NCI-H2107 treated with DMSO at 0.1 percent for 48 hours (cell line): ENCODE results near the gene RCSD1.

ENCODE experiments used
- DNase-seq: peaks from one replicate; lab custom pipeline; 2025; ENCODE audit not compliant: unreplicated experiment; lab: John Stamatoyannopoulos, UW

Gene RCSD1

DNA sequence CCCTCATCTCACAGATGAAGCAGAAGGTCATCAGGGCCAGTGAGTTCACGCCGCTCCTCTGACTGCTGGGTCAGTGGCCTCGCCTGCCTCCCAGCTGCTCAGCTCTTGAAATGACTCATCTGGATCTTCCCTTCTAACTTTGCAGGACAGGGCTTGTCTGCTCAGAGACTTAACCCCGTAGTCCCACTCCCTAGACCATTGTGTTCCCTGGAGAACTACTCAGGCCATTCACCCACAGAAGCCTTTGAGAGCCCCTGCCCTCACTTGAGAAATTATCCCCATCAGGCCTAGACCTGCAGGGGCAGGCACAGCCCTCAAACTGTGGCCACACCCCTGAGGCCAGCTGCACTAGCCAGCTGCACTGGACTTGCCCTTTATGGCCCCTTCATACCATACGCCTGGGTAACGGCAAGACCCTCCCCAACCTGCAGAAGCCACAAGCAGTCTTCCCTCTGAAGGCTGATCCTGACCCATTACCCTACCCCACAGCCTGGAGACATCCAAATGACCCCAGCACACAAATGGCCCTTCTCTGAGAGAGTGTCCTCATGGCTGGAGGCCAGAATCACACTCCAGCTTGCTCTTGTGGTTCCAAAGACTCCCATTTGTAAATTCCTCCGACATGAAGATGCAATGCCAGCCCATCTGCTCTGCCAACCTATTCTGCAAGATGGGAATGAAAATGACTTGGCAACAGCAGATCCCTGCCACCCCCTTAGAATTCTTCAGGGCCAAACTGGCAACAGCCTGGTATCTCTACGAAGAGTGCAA is 33.2 kb downstream of the RCSD1 start:
- no peak for DNase-seq

DNA sequence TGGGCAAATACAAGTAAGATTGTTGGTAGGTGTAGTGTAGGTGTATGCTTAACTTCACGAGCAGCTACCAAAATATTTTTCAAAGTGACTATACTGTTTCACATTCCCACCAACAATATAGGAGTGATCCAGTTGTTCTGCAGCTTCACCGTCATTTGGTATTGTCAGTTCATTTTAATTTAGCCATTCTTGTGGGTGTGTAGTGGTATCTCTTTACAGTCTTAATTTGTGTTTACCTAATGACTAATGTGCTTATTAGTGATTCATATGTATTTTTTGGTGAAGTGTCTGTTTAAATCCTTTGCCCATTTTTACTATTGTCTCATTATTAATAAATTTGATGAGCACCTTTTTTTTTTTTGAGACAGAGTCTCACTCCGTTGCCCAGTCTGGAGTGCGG is 35.4 kb downstream of the RCSD1 start:
- DNase-seq, result no peak

DNA sequence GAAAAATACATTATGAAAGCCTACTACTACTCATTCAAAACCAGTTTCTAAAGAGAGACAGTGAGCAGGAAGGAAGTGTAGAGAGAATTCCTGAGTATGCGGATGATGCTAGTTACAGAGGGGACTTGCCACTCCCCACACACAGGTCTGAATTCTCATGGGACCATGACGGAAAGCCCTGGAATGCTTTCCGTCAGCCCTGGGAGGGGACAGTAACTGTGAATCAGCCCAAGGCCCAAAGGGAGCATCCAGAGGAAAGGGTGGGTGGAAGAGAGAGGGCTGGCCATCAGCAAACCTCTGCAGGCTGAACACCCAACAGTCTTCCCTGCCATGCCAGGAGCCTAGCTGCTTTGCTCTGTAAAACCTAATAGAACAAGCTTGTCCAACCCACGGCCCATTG is 36.4 kb downstream of the RCSD1 start:
- DNase-seq, result no peak

DNA sequence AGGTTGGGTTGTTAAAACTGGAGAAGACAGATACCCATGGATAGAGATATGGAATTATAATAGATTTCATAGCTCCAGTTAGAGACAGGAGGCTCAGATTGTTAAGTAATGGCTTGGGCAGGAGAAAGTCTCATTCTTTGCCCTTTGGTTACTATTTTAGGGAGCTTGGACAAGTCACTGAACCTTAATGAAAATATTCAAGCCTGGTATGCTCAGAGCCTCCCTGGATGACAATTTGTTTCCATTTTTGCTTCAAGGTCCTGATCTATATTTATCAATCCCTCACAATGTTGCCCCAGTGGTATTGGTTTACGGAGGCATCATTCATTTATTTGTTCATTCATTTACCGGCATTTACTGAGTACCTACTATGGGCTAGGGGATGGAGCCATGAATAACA is 37.5 kb downstream of the RCSD1 start:
- DNase-seq, result no peak

DNA sequence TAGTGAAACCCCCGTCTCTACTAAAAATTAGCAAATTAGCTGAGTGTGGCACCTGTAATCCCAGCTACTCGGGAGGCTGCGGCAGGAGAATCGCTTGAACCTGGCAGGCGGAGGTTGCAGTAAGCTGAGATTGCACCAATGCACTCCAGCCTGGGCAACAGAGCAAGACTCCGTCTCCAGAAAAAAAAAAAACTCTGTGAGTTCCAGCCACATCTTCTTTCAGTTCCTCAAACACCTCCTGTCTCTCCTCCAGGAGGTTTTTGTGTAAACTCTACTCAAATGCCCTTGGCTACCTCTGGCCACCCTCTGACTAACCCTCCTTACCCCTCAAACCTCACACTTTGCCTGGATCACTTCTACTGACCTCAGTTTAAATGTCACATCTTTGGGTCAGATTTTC is 38.1 kb downstream of the RCSD1 start:
- no peak for DNase-seq

DNA sequence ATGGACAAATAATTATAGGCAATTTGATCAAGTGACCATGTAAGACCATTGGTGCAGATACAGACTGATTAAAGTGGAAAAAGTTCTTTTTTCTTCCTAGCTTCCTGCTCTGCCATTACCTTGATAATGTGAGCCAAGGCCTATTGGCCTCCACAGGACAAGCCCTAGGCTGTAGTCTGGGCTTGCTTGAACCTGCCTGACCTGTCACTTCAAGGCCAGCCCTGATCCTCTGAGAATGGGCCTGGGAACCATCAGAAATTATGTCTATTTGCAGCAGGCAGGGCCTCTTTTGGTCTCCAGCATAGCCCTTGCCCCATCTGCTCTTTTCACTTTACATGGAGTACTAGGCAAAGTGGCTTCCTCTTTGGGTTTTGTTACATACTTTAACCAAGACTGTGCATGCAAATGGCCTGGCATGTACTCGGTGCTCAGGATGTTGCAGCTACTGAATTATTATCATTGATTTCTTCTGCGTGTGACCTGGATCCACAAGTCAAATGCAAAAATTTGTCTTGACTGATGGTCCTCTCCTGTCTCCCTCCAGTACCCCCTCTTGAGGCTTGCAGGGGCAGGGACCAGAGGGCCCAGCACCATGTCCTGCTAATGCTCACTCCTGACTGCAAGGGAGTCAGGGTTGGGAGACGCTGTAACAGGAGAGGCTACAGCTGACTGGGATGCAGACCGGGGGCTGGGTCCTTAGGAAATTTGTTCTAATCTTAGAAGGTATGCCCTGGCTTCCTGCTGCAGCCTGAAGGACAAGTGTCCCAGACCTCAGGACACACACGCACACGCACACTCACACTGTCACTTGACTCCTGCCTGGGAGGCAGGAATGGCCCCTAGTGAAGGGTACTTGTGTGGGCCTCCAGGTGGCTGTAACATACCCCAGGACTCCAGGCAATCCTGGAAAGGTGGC is 39.4 kb downstream of the RCSD1 start:
- peak; percentile 30 for DNase-seq

DNA sequence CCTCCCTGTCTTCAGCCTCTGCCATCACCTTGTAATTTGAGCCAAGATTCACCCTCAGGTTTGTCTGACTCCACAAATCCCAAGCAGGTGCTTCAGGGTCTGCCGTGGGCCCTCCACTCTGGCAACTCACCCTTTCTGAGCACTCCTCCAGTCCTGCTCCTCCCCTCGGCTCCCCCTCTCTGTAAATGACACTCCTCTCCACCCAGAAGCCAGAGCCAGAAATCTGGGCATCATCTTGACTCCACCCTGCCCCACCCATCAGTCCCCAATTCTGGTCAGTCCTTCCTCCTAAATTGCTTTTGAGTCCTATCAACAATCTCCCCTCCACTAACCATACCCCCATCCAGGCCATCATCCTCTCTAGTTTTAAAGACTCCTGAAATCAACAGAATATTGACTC is 40.5 kb downstream of the RCSD1 start:
- DNase-seq, result no peak

DNA sequence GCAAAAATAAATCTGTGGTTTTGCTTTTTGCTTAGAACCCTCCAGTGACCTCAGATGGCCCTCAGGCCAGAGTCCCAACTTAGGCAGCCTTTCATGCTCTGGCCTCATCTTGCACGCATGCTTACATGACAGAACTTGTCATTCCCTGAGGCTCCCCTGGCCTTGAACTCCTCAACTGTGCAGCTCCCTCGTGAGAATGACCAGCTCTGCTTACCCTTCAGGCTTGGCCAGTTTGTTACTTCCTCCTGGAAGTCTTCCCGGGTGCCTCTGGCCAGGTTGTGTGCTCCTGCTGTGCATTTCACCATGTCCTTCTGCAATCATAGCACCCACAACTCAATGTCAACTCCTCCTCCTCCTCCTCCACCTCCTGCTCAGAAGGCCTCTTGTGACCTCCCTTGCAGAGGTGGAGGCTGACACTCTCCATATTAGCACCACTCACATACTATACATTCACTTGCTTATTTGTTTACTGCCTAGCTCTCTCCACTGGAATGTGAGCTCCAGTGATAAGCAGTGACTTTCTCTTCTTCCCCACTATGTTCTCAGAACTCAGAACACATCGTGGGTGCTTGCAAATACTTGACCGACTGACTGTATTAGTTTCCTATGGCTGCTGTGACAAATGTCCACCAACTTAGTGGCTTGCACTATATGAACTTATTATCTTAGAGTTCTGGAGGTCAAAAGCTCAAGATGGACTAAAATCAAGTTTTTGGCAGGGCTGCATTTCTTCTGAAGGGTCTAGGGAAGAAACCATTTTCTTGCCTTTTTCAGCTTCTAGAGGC is 41.9 kb downstream of the RCSD1 start:
- DNase-seq, result no peak

DNA sequence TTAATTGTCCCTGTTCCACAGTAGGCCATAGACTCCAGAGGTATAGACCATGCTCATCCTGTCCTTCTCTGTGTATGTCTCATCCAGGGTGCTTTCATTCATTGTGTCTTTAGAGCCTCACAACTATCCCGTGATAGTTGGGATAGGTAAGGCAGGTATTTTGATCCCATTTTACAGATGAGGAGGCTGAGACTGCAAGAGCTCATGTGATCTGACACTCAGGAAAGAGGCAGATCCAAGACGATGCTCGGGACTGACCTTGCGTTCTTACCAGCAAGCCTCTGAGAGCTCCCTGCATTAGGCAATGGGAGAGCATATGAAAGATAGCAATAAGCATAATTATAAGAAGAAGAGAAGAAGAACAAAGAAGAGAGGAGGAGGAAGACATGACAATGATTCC is 42.8 kb downstream of the RCSD1 start:
- no peak for DNase-seq

DNA sequence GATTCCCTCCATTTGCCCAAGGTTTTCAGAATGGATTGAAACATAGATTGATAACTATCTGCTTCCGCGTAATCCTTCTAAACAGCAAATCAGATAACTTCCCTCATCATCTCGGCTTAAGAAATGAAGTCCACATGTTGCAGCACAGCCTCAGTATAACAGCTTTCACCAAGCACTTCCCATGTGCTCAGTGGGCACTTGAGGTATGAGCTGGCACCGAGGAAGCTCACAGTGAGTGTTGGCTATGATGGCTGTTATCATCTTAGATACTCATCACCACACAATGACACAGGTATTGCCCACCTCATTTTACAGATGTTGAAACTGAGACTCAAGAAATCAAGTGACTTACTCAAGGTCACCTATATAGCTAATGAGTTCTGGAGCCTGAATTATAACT is 43.2 kb downstream of the RCSD1 start:
- DNase-seq, result no peak

DNA sequence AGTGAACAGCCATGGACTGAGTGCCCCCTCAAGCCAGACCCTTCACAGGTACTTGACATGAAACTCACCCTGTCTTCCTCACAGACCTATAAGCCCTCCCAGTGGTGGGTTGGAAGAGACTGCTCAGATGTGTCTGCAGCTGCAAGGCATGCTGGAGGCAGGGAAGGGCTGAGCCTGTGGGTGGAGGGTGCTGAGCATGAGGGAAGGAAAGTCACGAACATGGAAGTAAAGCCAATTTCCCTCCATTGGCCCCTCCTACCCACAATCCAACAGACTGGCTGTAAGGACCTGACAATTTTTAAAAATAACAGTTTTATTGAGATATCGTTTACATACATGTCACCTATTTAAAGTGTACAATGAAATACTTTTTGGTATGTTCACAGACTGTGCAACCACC is 44.1 kb downstream of the RCSD1 start:
- no peak for DNase-seq

DNA sequence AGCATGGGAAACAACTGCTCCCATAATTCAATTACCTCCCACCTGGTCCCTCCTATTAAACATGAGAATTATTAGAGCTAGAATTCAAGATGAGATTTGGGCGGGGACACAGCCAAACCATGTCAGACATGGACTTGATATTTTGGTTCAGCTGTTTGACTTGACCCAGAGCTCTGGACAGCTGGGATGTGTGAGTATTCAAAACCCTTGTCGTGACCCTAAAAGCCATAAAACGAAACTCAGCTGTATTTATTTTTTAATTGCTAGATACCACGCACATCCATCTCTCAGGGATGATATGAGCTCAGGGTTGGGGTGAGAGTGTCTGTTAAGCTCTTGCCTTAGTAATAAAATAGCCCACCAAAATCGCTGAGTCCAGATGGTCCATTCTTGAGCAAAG is 45.4 kb downstream of the RCSD1 start:
- DNase-seq, result no peak

DNA sequence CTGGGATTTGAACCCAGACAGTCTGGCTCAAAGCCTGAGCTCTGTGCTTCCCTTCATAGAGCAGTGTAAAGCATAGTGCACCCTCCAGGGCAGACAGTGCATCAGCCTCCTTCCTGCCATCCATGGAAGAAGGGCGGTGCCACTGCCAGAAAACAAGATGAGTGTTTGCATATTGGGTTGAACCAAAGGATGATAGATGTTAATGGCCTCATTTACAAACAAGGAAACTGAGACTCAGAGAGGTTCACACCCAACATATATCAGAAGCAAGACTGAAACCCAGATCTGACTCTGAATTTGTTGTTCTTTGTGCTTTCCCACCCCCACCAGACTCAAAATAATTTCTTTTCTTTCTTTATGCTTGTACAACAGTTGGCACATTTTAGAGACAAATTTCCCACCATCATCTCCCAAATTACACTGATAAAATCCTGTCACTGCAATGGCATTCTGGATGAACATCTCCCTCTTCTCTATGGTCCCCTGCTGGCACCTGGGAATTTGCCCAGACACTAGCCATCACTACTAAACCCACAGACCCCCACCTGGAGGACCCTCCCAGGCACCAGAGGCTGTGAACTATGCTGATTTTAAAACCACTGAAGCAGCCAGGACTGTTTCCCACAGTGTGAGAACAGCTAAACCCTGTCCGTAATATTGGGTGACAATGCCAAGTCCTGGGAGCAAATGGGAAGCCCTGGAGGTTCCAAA is 46.3 kb downstream of the RCSD1 start:
- no peak for DNase-seq

DNA sequence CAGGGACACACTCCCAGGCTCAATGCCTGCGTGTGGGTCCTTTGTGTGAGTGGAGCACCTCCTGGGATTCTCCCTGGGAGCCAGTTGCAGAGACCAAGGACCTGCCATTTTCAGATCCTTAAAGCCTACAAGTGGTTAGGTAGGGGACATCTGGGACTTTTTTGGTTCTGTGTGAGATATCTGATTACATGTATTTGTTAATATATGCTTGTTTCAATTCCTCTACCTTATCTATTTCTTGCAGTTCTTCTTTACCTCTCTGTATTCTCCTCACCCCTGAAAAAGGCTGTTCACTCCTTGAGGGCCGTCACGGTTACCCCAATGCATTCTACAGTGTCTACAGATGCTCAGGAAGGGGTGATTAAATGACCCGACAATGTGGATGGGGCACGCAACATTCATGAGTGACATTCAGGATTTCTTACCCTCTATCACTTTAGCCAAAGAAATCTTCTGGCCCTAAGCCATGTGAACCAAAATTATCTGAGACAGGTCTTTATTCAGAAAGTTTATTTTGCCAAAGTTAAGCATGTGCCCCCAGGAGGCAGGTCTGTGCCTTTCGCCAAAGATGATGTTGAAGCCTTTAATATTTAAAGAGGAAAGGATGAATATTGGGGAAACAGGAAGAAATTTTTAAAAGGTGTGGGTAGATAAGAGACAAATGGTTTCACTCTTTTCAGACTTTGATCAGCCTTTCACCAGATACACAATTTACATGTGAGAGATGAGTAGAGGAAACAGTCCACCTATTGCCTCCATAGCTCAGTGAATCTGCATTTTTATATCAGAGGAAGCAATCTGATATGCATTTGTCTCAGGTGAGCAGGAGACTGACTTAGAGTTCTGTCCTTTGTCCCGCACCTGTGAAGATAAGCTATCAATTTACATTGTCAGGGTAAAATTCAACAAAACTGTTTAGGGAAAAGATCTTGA is 47.1 kb downstream of the RCSD1 start:
- DNase-seq, result no peak

DNA sequence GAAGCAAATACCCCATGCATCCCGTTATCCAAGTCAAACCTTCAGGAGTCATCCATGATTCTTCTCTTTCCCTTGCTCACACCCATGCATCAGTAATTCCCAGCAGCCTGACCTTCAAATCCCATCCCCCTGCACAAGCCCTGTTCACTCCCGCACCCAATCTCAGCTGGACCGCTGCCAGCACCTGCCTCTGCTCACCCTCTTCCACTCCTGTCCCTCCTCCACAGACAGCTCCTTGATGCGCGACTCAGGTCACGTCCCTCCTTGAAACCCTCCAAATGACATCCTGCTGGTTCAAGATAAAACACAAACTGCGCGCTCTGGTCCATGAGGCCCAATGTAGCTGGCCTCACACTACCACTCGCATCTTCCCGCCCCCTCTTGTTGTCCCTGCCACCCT is 48.4 kb downstream of the RCSD1 start:
- no peak for DNase-seq

DNA sequence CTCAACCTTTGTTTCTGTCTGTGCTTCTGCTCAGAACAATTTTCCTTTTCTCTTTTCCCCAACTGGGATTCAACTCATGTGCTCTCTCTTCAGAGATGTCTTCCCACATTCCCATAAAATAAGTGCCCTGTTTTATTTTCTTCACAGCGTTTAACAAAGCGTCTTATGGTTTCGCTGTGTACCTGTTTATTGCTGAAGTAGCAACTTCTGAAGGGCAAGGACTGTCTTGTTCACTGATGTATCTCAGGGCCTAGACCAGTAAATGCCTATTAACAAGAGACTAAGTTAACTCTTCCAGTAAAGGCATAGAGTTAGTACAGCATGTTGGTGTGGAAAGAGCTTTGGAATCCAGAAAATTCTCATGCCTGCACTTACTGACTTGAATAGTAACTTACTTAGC is 48.8 kb downstream of the RCSD1 start:
- no peak for DNase-seq

DNA sequence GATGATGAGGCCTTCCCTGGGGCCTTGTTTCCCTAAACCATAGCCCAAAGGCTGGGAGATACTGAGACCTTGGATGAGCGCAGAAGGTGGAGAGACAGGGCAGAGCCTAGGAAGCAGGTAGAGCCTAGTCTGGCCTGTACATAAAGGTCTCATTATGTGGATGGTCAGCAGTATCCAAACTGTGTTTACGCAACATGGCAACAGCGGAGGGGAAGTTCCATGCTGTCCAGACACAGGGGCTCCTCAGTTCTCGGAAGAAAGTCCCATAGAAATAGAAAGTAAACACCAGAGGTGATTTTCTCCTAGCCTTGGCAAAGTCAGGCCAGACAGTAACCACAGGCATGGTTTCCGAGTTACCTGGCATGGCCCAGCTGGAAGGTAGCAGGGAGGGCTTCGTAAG is 49.7 kb downstream of the RCSD1 start:
- no peak for DNase-seq

DNA sequence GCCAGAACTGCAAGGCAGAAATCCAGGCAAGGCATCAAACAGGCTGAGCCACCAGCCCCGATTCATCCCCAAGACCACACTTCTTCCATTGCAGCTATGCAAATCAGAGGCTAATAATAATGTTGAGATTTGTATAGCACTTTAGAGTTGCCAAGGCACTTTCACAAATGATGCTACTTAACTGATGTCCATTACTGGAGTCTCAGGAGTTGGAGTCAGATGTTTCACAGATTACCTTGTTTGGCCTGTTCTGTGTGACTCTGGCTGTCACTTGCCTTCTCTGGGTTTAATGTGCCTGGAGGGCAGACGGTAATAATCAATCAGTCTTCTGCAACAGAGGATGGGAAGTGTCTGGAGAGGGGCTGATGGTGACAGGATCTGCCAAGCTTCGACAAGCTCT is 51.0 kb downstream of the RCSD1 start:
- no peak for DNase-seq

DNA sequence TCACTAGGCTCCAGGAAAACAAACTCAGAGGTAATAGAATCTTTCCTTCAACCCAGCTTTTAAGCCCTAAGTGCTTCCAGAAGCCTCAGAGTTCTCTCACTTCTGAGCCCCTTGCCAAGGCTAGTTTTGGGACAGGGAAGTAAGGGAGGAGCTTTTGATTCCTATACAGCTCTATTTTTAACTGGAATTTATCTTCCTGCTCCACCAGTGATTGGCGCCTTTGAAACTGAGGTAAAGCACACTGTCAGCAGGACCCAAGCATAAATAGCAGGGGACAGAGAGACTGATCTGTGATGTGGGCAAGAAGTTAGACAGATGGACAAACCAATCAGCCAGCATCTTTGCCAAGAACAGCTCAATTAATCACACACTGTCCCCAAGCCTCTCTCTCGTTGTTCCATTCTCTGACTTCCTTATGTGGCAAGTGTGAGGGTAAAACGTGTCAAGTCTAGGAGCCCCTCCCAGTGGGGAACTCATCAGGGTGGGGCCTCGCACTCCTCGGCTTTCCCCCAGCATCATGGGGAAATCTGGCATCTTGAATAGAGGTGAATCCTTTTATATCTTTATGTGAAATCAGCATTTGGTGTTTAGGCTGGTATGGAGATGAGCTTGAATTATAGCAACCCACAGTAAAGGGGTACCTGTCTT is 51.5 kb downstream of the RCSD1 start:
- DNase-seq, result no peak
